Breast epithelium (tissue), 3 donors: ENCODE data around the gene SPIRE1.

Experiments
- POLR2A ChIP-seq: fragments of 450-650 bp; IDR thresholded peaks from one replicate; pipeline ENCODE4 v1.6.1; 2016; ENCODE audit warnings: antibody characterized with exemption, mild to moderate bottlenecking, moderate library complexity
- POLR2AphosphoS5 ChIP-seq, 3 donors: sonication (generic); formaldehyde crosslinking; IDR thresholded peaks; one replicate each; pipeline ENCODE4 v1.6.1; 2017; ENCODE audit warnings: antibody characterized with exemption in 3 of 3

DNA sequence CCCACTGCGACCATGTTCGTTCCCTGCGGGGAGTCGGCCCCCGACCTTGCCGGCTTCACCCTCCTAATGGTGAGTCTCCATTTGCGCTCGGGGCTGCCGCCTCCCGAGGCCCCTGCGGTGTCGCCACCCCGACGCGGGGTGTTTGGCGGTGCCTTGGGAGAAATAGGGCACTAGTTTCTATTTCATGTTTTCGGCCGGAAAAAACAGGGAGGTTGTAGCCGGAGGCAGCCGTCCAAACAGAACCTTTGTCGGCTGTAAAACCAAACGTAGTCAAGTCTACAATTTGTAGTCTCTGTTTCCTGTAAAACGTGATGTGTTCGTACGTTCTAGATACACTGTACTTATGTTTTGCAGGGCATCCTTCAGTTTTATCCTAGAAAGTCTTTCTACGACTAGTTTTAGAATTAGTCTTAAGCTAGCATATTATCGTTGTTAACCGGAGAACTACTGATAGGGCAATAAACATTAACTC is 45.2 kb upstream of the SPIRE1 start:
- TF ChIP-seq POLR2AphosphoS5 (IDR thresholded peaks at IDR 0.05) (no peak), POLR2A (no peak)
